ENCODE measurements around the gene POLR3GL. TPM values are rescaled to one million over a fixed set of nuclear protein-coding genes. Genes with fewer than 3 reads are reported as not detected.

POLR3GL gene
- total and polyA plus RNA-seq, 2 donors (not counting 1 experiment from before 2014, with no cell fraction given), result 23.3 to 23.8 TPM

DNA sequence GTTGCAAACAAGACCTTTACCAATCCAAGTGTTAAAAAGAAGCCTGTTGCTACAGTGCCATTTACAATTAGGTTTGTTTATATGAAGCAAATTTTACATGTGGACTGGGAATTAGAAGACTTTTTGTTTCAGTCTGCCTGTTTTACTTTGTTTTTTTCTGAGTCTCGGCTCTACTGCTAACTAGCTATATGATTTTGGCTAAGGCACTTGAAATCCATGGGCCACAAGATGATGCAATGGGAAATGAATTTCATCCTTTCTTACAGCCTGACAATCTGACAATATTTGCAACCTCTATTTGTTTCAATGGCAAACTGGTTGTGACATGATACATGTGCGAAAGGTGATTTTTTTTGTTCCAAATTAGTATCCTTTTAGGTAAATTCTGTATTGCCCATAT is 42.2 kb upstream of the POLR3GL start:
- Histone ChIP-seq H2AFZ (ENCODE audit: low read length) (no peak overlapping the region), H3K9ac (ENCODE audit: insufficient read depth, low read length) (no peak overlapping the region), H3K27me3 (ENCODE audit: control insufficient read depth, insufficient read depth, low read length) (no peaks in the 10 kb centered on the region), H3K36me3 (ENCODE audit: control insufficient read depth, insufficient read depth, low read length) (no peaks in the 10 kb centered on the region), H4K20me1 (ENCODE audit: control insufficient read depth, extremely low read depth, insufficient read depth, low read length) (no peaks in the 10 kb centered on the region), H3K4me1 (ENCODE audit: control insufficient read depth, extremely low read depth, insufficient read depth, low read length) (peaks cover 4% of the 10 kb centered on the region), H3K9me3 (ENCODE audit: control insufficient read depth, insufficient read depth, low read depth, low read length) (no peaks in the 10 kb centered on the region), H3K27ac (ENCODE audit: insufficient read depth, low read length) (no peak overlapping the region), H3K79me2 (ENCODE audit: control insufficient read depth, insufficient read depth, low read length) (peaks cover 20% of the 10 kb centered on the region), H3K4me3 (replicated peaks in 1 of 4; ENCODE audit: control extremely low read depth in 1 of 4, insufficient read depth in 1 of 4, low read depth in 3 of 4, low read length in 4 of 4) (no peak overlapping the region), H3K4me2 (ENCODE audit: extremely low read depth, insufficient read depth, low read length) (no peak overlapping the region)
- no peak for TF ChIP-seq EZH2 (IDR thresholded peaks at IDR 0.05; ENCODE audit: low read length, missing control alignments)
- TF ChIP-seq, protein P1, sequence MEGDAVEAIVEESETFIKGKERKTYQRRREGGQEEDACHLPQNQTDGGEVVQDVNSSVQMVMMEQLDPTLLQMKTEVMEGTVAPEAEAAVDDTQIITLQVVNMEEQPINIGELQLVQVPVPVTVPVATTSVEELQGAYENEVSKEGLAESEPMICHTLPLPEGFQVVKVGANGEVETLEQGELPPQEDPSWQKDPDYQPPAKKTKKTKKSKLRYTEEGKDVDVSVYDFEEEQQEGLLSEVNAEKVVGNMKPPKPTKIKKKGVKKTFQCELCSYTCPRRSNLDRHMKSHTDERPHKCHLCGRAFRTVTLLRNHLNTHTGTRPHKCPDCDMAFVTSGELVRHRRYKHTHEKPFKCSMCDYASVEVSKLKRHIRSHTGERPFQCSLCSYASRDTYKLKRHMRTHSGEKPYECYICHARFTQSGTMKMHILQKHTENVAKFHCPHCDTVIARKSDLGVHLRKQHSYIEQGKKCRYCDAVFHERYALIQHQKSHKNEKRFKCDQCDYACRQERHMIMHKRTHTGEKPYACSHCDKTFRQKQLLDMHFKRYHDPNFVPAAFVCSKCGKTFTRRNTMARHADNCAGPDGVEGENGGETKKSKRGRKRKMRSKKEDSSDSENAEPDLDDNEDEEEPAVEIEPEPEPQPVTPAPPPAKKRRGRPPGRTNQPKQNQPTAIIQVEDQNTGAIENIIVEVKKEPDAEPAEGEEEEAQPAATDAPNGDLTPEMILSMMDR (conservative IDR thresholded peaks at IDR 0.05 in 1 of 2, IDR thresholded peaks at IDR 0.05 in 1 of 2; ENCODE audit: low read depth in 1 of 2, low read length in 2 of 2), result no peak
- peak in 1 of 2 donors; percentile 44 for DNase-seq (ENCODE audit: low read depth in 2 of 2)

DNA sequence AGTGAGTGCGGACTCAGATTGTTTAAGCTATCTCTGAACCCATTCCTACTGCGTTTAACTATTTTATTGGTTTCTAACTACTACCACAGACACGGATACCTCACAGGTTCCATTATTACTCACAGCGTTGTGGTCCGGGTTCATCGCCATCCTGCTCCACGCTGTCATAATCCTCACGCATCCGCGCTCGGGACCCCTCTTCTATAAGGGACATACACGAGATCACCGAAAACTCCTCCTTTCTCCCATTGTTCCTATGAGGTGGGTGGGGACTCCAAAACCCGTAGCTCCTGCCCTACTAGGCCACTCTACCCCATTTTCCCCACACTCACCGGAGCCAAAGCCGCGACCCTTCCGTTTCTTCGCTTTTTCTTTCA is 37.8 kb upstream of the POLR3GL start:
- H3K4me1 ChIP-seq (ENCODE audit: control insufficient read depth, extremely low read depth, insufficient read depth, low read length), result no peaks in the 10 kb centered on the region
- H3K79me2 ChIP-seq (ENCODE audit: control insufficient read depth, insufficient read depth, low read length), result peaks cover 10% of the 10 kb centered on the region
- no peaks in the 10 kb centered on the region for H4K20me1 ChIP-seq (ENCODE audit: control insufficient read depth, extremely low read depth, insufficient read depth, low read length)
- no peak for TF ChIP-seq EZH2 (IDR thresholded peaks at IDR 0.05; ENCODE audit: low read length, missing control alignments)
- TF ChIP-seq, protein P1 (conservative IDR thresholded peaks at IDR 0.05 in 1 of 2, IDR thresholded peaks at IDR 0.05 in 1 of 2; ENCODE audit: low read depth in 1 of 2, low read length in 2 of 2), result no peak
- H3K9me3 ChIP-seq (ENCODE audit: control insufficient read depth, insufficient read depth, low read depth, low read length), result no peaks in the 10 kb centered on the region
- no peaks in the 10 kb centered on the region for H3K27me3 ChIP-seq (ENCODE audit: control insufficient read depth, insufficient read depth, low read length)
- H3K9ac ChIP-seq (ENCODE audit: insufficient read depth, low read length), result peak overlapping the region; percentile 75
- peak overlapping the region; percentile 94 for H3K4me2 ChIP-seq (ENCODE audit: extremely low read depth, insufficient read depth, low read length)
- H3K36me3 ChIP-seq (ENCODE audit: control insufficient read depth, insufficient read depth, low read length), result no peaks in the 10 kb centered on the region
- peak overlapping the region; percentile 72 to 98 (median 92) for H3K4me3 ChIP-seq (replicated peaks in 1 of 4; ENCODE audit: control extremely low read depth in 1 of 4, insufficient read depth in 1 of 4, low read depth in 3 of 4, low read length in 4 of 4)
- H3K27ac ChIP-seq (ENCODE audit: insufficient read depth, low read length), result peak overlapping the region; percentile 97
- peak in 1 of 2 donors; percentile 47 for DNase-seq (ENCODE audit: low read depth in 2 of 2)
- no peak overlapping the region for H2AFZ ChIP-seq (ENCODE audit: low read length)

DNA sequence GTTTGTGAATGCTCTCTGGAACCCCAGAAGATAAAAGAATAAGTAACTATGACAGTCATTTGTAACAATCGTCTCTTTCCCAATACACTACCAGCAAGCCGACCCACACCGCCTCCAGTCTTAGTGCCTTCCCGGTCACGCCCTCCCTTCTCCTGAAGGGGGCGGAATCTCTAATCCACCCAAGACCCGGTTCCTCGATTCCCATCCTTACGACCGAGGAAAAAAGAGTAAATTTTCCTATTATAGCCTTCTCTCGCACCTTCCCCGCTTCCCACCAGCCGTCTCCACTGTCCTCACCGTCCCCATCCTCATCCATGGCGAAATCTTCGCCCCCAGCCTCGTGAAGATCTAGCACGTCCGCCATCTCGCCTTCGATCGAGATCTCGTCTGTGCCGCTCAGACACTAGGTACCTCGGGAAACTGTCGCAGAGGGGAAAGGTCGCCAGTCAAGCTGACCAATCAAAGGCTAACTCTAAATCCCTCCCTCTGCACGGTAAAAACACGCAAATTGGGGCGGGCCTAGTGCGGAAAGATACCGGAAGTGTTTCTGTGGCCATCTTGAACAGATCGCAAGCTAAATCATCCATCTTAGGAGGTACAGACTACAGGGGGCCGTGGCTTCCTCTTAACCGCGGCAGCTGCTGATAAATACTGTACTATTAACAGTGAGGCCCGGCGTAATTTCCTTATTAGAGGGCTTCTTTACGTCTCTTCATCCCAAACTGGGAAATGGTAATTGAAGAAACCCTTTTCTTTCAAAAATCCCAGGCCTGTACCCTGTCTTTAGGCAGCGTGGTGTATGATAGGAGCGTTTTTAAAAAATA is 37.2 kb upstream of the POLR3GL start, which contains the start of gene RBM8A:
TSS of gene RBM8A (minus strand) at position 422 of the 824 bp plus-strand sequence. CDS start at position 364, 58 bp downstream.
- Histone ChIP-seq H3K9me3 (ENCODE audit: control insufficient read depth, insufficient read depth, low read depth, low read length) (no peaks in the 10 kb centered on the region), H3K27ac (ENCODE audit: insufficient read depth, low read length) (peak within 1 kb of the TSS; percentile 97), H4K20me1 (ENCODE audit: control insufficient read depth, extremely low read depth, insufficient read depth, low read length) (no peaks in the 10 kb centered on the region), H2AFZ (ENCODE audit: low read length) (peak within 1 kb of the TSS; percentile 45), H3K4me3 (replicated peaks in 1 of 4; ENCODE audit: control extremely low read depth in 1 of 4, insufficient read depth in 1 of 4, low read depth in 3 of 4, low read length in 4 of 4) (peak within 1 kb of the TSS; percentile 72 to 98 (median 92)), H3K79me2 (ENCODE audit: control insufficient read depth, insufficient read depth, low read length) (peaks cover 10% of the 10 kb centered on the region), H3K4me2 (ENCODE audit: extremely low read depth, insufficient read depth, low read length) (peak within 1 kb of the TSS; percentile 94), H3K36me3 (ENCODE audit: control insufficient read depth, insufficient read depth, low read length) (no peaks in the 10 kb centered on the region), H3K27me3 (ENCODE audit: control insufficient read depth, insufficient read depth, low read length) (no peaks in the 10 kb centered on the region), H3K4me1 (ENCODE audit: control insufficient read depth, extremely low read depth, insufficient read depth, low read length) (no peaks in the 10 kb centered on the region), H3K9ac (ENCODE audit: insufficient read depth, low read length) (peak within 1 kb of the TSS; percentile 88)
- TF ChIP-seq, protein P1 (conservative IDR thresholded peaks at IDR 0.05 in 1 of 2, IDR thresholded peaks at IDR 0.05 in 1 of 2; ENCODE audit: low read depth in 1 of 2, low read length in 2 of 2), result peak; percentile 65 to 71
- TF ChIP-seq EZH2 (IDR thresholded peaks at IDR 0.05; ENCODE audit: low read length, missing control alignments), result no peak
- peak; percentile 98 to 99 for DNase-seq (ENCODE audit: low read depth in 2 of 2)
